Gastrocnemius medialis (tissue), 4 donors: Measurements from ENCODE around the gene WNT9B.

ENCODE experiments used
- POLR2A ChIP-seq, 2 donors: fragments of 450-650 bp; IDR thresholded peaks; one replicate each; pipeline ENCODE4 v1.6.1; 2017; ENCODE audit warnings: antibody characterized with exemption in 2 of 2, mild to moderate bottlenecking in 2 of 2, moderate library complexity in 2 of 2
- TF ChIP-seq, protein P1 (sequence below), 5 experiments: fragments of 450-650 bp in 3 of 5; fragments of 200-600 bp in 2 of 5; sonication (generic) in 2 of 5; IDR thresholded peaks in 4 of 5; conservative IDR thresholded peaks in 1 of 5; 1 replicate in 4 of 5; 2 replicates in 1 of 5; pipeline ENCODE4 v1.5.1; 2016 to 2019; ENCODE audit warnings: antibody characterized with exemption in 5 of 5, mild to moderate bottlenecking in 3 of 5, moderate library complexity in 3 of 5

DNA sequence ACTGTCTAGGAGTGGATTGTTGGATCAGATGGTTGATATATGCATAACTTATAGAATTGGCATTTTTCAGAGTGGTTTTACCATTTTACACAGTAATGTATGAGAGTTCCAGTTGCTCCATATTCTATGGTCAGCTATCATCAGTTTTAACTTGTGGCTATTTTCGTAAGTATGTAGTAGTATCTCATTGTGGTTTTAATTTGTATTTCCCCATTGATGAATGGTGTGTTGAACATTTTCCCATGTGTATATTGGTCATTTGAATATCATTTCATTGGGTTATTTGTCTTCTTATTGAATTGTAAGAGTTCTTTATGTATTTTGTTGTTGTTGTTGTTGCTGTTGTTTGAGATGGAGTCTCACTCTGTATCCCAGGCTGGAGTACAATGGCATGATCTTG, 6.2 kb downstream of the WNT9B start:
- TF ChIP-seq, protein P1, sequence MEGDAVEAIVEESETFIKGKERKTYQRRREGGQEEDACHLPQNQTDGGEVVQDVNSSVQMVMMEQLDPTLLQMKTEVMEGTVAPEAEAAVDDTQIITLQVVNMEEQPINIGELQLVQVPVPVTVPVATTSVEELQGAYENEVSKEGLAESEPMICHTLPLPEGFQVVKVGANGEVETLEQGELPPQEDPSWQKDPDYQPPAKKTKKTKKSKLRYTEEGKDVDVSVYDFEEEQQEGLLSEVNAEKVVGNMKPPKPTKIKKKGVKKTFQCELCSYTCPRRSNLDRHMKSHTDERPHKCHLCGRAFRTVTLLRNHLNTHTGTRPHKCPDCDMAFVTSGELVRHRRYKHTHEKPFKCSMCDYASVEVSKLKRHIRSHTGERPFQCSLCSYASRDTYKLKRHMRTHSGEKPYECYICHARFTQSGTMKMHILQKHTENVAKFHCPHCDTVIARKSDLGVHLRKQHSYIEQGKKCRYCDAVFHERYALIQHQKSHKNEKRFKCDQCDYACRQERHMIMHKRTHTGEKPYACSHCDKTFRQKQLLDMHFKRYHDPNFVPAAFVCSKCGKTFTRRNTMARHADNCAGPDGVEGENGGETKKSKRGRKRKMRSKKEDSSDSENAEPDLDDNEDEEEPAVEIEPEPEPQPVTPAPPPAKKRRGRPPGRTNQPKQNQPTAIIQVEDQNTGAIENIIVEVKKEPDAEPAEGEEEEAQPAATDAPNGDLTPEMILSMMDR (IDR thresholded peaks at IDR 0.05 in 4 of 5, conservative IDR thresholded peaks at IDR 0.05 in 1 of 5): no peak
- no peak for TF ChIP-seq POLR2A (IDR thresholded peaks at IDR 0.05)
